Bronchial epithelial cell (primary cell): ENCODE measurements around the gene HOXD10. TPM values are rescaled to one million over a fixed set of nuclear protein-coding genes. Genes with fewer than 3 reads are reported as not detected.

Experiments used
- DNase-seq: peaks from one replicate; pipeline ENCODE4 v3.0.0-alpha.2; 2010; ENCODE audit warnings: low read depth
- FAIRE-seq: peaks from 2 replicates; lab custom pipeline; 2011; peaks lifted over from hg19 to GRCh38; lab: Jason Lieb, UNC
- H3K27me3 ChIP-seq: 2 replicates; pipeline ENCODE4 v1.5.1; 2011; ENCODE audit warnings: low read length; ENCODE audit not compliant: control insufficient read depth, insufficient read depth
- H3K36me3 ChIP-seq: 2 replicates; pipeline ENCODE4 v1.5.1; 2011; ENCODE audit warnings: low read length; ENCODE audit not compliant: control insufficient read depth, insufficient read depth
- H3K4me3 ChIP-seq: 2 replicates; pipeline ENCODE4 v1.5.1; 2011; ENCODE audit warnings: mild to moderate bottlenecking, low read depth, low read length, control low read depth
- total RNA-seq: library from RNA; depleted of rRNA; stranded (reverse); fragments of >200 nt; gene quantifications from 2 replicates; pipeline ENCODE4 v1.2.1, GENCODE V29; 2014
- TF ChIP-seq, protein P1 (sequence below): IDR thresholded peaks from 2 replicates; pipeline ENCODE4 v1.5.1; 2011; ENCODE audit warnings: mild to moderate bottlenecking, moderate library complexity, low read length, control low read depth, inconsistent platforms; ENCODE audit not compliant: insufficient read depth, severe bottlenecking

Gene HOXD10
- total RNA-seq, 1 donor from 2014 or later = not detected

DNA sequence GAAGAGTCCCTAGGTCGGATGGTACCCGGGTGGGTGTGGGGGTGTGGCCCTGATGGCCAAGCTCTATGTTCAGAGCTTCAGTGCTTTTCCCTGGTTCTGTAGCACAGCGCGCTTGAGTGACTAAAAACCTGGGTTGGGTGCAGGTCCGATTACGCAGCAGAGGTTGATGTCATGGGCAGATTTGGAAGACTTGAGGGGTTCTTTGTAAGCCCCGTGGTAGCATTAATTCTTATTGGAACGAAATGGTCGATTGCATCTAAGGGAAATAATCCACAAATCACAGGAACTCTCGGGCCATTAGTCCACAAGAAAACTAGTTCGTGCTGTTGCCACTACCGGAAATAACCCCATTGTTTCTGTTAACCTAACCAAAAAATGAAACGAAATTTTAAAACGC, 21.9 kb downstream of the HOXD10 start:
- H3K4me3 ChIP-seq = no peak overlapping the region
- FAIRE-seq = no peak
- peaks cover 56% of the 10 kb centered on the region for H3K27me3 ChIP-seq
- DNase-seq = no peak
- TF ChIP-seq, protein P1, sequence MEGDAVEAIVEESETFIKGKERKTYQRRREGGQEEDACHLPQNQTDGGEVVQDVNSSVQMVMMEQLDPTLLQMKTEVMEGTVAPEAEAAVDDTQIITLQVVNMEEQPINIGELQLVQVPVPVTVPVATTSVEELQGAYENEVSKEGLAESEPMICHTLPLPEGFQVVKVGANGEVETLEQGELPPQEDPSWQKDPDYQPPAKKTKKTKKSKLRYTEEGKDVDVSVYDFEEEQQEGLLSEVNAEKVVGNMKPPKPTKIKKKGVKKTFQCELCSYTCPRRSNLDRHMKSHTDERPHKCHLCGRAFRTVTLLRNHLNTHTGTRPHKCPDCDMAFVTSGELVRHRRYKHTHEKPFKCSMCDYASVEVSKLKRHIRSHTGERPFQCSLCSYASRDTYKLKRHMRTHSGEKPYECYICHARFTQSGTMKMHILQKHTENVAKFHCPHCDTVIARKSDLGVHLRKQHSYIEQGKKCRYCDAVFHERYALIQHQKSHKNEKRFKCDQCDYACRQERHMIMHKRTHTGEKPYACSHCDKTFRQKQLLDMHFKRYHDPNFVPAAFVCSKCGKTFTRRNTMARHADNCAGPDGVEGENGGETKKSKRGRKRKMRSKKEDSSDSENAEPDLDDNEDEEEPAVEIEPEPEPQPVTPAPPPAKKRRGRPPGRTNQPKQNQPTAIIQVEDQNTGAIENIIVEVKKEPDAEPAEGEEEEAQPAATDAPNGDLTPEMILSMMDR = no peak
- H3K36me3 ChIP-seq = no peaks in the 10 kb centered on the region

DNA sequence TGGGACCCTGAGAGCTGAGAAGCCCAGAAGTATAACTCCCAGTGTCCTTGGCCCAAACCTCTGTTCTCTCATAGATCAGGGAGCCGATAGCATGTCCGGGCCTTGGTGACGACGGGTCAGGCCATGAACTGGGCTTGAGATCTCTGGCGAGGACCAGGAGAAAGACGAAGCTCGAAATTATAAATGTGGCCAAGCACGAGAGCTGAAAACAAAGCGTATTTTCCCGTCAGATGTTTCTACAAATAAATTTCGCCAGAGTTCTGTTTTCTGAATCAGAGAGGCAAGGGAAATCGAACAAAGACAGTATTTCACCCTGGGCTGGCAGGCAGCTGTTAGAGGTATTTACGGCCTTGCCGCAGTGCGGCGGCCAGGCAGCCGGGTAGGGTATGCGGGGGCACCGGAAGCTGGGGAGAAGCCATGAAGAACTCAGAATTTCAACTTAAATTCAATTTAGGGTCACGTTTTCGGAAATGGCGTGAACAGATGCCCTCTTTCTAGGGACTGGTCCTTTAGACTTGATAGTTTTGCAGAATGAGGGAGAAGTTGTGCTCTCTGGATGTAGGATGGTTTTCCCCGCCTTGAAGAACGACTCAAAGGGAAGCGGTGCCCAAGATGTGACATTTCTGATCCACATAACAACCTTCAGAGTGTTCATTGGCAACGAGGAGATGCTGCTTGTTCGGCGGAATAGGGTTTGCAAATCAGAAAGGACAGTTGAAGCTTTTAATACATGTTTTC, 22.5 kb downstream of the HOXD10 start:
- H3K4me3 ChIP-seq = no peak overlapping the region
- no peak for DNase-seq
- no peak for FAIRE-seq
- H3K27me3 ChIP-seq = peaks cover 52% of the 10 kb centered on the region
- H3K36me3 ChIP-seq = no peaks in the 10 kb centered on the region
- TF ChIP-seq, protein P1 = no peak

DNA sequence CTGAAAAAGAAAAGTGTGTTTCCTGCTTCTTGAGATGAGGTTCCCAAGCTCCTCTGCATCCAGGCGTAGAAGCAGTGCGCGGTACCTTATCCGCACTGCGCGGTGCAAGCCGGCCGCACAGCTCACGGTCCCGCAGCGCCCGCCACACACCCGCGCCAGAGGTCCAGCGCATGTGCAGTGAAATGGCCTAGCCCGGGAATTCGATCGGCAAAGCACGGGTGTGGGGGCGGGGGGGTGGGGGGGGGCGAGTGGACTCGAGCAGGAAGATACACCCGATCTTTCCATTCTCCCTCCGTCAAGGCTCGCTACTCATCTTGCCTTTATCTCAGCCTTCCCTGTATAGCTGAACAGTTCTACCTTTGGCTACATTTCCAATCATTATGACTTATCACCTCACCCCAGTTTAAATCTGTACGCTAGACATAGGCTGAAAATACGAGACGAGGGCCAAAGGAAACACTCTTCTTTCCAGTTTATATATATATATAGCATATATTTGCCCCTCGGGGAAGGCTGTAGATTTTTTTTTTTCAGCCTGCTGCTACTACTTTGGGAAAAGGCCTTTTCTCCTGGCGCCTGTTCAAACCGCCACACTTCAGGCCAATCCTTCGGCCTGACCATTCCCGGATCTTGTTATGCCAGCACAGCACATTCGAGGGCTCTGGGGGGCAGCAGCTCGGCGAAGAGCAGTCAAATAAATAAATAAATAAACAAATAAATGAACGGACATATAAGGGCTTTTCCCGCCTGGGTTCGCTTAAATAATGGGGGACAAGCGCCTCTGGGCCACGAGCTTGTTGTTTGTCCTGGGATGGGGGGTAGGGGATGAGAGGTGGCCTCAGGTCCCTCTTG, 23.3 kb downstream of the HOXD10 start:
- TF ChIP-seq, protein P1 = no peak
- H3K27me3 ChIP-seq = peaks cover 50% of the 10 kb centered on the region
- H3K36me3 ChIP-seq = no peaks in the 10 kb centered on the region
- FAIRE-seq = no peak
- H3K4me3 ChIP-seq = no peak overlapping the region
- no peak for DNase-seq

DNA sequence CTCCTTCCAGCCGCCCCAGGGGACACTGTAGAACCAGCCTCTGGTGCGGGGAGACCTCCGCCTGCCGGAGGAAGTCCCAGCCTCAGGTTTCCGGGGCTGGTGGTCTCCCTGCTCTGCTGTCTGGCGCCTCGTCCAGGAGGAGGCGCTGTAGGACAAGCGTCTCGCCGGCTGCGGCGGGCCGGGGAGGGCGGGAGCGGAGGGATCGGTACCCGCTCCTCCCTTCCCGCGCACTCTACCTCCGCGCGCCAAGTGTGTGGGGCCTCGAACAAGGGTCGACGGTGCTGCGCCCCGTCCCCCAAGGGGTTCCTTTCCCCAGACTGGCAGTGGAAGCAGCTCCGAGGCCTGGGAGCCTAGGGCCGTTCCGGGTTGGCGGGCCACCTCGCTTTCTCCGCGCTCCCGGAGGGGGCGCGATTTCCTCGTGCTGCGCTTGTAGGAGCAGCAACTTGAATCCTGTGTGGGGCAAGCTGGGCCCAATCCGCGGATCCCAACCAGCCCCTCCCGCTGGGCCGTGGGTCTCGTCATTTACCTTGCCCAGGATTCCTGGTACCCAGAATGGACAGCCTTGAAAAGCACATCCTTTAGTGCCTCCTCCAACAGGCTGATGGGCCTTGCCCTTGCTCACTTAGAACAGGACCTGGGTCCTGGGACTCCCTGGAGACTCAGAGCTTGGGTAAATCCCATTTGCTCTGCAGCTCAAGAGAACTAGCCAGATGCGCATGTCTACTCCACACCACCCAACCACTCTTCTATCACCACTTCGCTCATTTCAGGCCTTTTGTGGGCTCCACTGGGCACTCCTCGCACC, 24.1 kb downstream of the HOXD10 start:
- Histone ChIP-seq H3K4me3 (peak overlapping the region; percentile 46), H3K27me3 (peaks cover 53% of the 10 kb centered on the region), H3K36me3 (no peaks in the 10 kb centered on the region)
- FAIRE-seq = no peak
- DNase-seq = peak; percentile 25
- TF ChIP-seq, protein P1 = peak; percentile 91

DNA sequence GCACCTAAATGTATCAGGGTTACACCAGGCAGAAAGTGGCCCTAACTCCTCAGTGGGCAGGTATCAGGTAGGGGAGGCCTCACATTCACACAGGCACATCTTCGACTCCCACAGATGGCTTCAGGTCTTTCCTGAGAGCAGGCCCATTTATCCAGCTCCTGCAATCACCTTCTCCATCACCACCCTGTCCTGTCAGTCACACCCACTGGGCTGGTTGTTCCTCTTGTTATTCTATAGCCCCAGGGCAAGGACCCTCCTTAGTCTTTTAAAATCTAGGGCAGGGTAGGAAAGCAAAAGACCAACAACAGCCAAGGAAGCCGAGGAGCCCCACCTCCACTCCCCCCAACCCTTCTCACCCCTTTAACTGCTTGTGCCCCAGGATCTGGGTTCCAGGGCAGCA, 25.7 kb downstream of the HOXD10 start:
- Histone ChIP-seq H3K27me3 (peaks cover 53% of the 10 kb centered on the region), H3K36me3 (no peaks in the 10 kb centered on the region), H3K4me3 (no peak overlapping the region)
- FAIRE-seq (no peak), DNase-seq (no peak)
- TF ChIP-seq, protein P1 = no peak
